ENCODE results near the gene RRAGB. TPM values are rescaled to one million over a fixed set of nuclear protein-coding genes. Genes with fewer than 3 reads are reported as not detected.

The RRAGB gene
- total RNA-seq, 6 donors from 2014 or later: 13.7 to 50.3 (median 27.6) TPM

DNA sequence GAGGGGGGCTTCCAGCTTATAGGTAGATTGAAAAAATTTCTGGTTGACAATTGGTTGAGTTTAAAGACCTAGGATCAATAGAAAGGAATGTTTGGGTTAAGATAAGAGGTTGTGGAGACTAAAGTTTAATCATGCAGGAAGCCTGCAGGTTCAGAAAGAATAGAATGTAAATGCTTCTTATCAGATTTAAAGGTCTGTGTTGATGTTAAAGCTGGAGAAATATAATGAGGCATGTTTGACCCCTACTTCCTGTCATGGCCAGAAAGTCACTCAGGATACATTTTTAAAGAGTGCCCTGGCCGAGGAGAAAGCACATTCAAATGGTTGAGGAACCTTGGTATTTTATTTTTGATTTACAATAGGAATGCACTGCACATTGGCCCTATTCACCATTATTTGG lies 3.9 kb upstream of the RRAGB start:
- Histone ChIP-seq H3K27me3 (no peaks in the 10 kb centered on the region), H3K4me1 (peaks cover 0 to 4% (median 2%) of the 10 kb centered on the region in 4 donors), H3K9me3 (peaks cover 0 to 9% (median 2%) of the 10 kb centered on the region in 4 donors), H3K4me3 (no peak overlapping the region), H3K27ac (no peak overlapping the region), H3K36me3 (no peaks in the 10 kb centered on the region)
- WGBS, 2 donors: 30 to 44% methylated on average over 1 of the region's 1 CpG
- ATAC-seq (ENCODE audit: low FRiP score in 2 of 2): no peak
- no peak for TF ChIP-seq EP300 (IDR thresholded peaks at IDR 0.05)
- TF ChIP-seq POLR2A (IDR thresholded peaks at IDR 0.05): no peak
- TF ChIP-seq, protein P1, sequence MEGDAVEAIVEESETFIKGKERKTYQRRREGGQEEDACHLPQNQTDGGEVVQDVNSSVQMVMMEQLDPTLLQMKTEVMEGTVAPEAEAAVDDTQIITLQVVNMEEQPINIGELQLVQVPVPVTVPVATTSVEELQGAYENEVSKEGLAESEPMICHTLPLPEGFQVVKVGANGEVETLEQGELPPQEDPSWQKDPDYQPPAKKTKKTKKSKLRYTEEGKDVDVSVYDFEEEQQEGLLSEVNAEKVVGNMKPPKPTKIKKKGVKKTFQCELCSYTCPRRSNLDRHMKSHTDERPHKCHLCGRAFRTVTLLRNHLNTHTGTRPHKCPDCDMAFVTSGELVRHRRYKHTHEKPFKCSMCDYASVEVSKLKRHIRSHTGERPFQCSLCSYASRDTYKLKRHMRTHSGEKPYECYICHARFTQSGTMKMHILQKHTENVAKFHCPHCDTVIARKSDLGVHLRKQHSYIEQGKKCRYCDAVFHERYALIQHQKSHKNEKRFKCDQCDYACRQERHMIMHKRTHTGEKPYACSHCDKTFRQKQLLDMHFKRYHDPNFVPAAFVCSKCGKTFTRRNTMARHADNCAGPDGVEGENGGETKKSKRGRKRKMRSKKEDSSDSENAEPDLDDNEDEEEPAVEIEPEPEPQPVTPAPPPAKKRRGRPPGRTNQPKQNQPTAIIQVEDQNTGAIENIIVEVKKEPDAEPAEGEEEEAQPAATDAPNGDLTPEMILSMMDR (IDR thresholded peaks at IDR 0.05): no peak
- TF ChIP-seq POLR2AphosphoS5 (IDR thresholded peaks at IDR 0.05): no peak
- DNase-seq: no peak

DNA sequence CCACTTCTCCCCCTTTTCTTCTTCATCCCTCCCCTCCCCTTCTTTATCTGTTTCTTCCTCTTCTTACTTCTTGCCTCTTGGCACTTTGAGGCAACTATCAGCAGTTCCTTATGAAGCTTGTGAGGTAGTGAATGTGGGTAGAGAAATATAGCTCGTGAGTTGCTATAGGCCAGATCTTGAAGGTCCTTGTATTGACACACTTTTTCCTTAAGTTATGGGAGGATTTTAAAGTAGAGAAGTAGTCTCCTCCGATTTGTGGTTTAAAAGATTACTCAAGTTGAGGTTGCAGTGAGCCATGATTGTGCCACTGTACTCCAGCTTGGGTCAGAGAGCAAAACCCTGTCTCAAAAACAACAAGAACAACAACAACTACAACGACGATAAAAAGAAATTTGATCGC lies 3.4 kb upstream of the RRAGB start:
- Histone ChIP-seq H3K27ac (no peak overlapping the region), H3K9me3 (peaks cover 0 to 8% (median 2%) of the 10 kb centered on the region in 4 donors), H3K4me3 (no peak overlapping the region), H3K4me1 (peaks cover 0 to 6% (median 2%) of the 10 kb centered on the region in 4 donors), H3K27me3 (no peaks in the 10 kb centered on the region), H3K36me3 (no peaks in the 10 kb centered on the region)
- TF ChIP-seq POLR2A (IDR thresholded peaks at IDR 0.05): no peak
- TF ChIP-seq, protein P1 (IDR thresholded peaks at IDR 0.05): no peak
- TF ChIP-seq POLR2AphosphoS5 (IDR thresholded peaks at IDR 0.05): no peak
- TF ChIP-seq EP300 (IDR thresholded peaks at IDR 0.05): no peak
- DNase-seq (no peak), ATAC-seq (ENCODE audit: low FRiP score in 2 of 2) (no peak)
- WGBS, 2 donors: 73 to 83% methylated on average over 5 of the region's 5 CpGs

DNA sequence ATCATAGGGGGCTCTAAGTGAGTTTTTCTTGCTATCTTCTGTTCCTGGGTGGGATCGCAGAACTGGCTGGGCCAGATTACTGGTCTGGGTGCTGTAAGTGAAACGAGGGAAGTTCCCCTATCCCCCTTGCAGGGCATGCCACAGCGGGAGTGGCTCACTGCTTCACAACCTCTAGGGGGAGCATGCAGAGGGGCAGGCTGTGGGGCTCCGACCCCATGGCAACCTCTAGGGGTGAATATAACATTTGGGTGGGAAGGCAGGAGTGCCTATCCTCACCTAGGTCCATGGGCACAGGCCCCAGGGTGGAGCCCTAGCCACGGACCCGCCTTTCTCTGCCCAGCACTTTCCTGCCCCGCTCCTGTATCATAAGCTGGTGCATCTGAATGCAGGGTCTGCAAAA lies 1.7 kb upstream of the RRAGB start:
- H3K4me1 ChIP-seq: peaks cover 0 to 10% (median 2%) of the 10 kb centered on the region in 4 donors
- DNase-seq: no peak
- no peak overlapping the region for H3K27ac ChIP-seq
- no peaks in the 10 kb centered on the region for H3K27me3 ChIP-seq
- no peaks in the 10 kb centered on the region for H3K9me3 ChIP-seq
- no peak overlapping the region for H3K4me3 ChIP-seq
- TF ChIP-seq POLR2AphosphoS5 (IDR thresholded peaks at IDR 0.05) (no peak), POLR2A (IDR thresholded peaks at IDR 0.05) (no peak), EP300 (IDR thresholded peaks at IDR 0.05) (no peak)
- TF ChIP-seq, protein P1 (IDR thresholded peaks at IDR 0.05): no peak
- H3K36me3 ChIP-seq: peaks cover 0 to under 1% (median 0%) of the 10 kb centered on the region in 4 donors
- 69% methylated on average over 7 of the region's 7 CpGs; no CpG with 5 or more reads in 1 of the 2 donors for WGBS, 2 donors
- ATAC-seq (ENCODE audit: low FRiP score in 2 of 2): no peak

DNA sequence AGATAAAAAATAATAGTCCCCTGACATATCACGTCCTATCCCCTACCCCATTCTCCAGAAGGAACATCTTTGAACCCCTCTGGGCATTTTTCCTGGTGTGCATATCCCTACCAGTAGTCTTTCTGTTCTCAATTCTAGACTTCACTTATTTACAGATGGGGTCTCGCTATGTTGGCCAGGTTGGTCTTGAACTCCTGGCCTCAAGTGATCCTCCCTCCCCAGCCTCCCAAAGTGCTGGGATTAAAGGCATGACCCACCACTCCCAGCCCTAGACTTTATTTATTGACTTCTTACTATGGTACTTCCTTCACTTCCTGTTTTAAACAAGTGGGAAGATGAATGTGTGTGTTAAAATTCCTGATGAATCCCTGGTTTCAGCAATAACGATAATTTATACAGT lies 612 bp upstream of the RRAGB start:
- no peaks in the 10 kb centered on the region for H3K9me3 ChIP-seq
- H3K36me3 ChIP-seq: peaks cover 0 to 4% (median 0%) of the 10 kb centered on the region in 4 donors
- no peak for ATAC-seq (ENCODE audit: low FRiP score in 2 of 2)
- peak overlapping the region; percentile 86 to 88 (median 86) for H3K27ac ChIP-seq
- no peak for TF ChIP-seq POLR2AphosphoS5 (IDR thresholded peaks at IDR 0.05)
- TF ChIP-seq EP300 (IDR thresholded peaks at IDR 0.05): no peak
- TF ChIP-seq POLR2A (IDR thresholded peaks at IDR 0.05): no peak
- TF ChIP-seq, protein P1 (IDR thresholded peaks at IDR 0.05): no peak
- H3K4me1 ChIP-seq: peaks cover 0 to 12% (median 2%) of the 10 kb centered on the region in 4 donors
- H3K27me3 ChIP-seq: no peaks in the 10 kb centered on the region
- no peak for DNase-seq
- 38 to 64% methylated on average over 3 of the region's 3 CpGs for WGBS, 2 donors
- H3K4me3 ChIP-seq: peak overlapping the region in 3 of 4 donors; percentile 52 to 78 (median 65)

DNA sequence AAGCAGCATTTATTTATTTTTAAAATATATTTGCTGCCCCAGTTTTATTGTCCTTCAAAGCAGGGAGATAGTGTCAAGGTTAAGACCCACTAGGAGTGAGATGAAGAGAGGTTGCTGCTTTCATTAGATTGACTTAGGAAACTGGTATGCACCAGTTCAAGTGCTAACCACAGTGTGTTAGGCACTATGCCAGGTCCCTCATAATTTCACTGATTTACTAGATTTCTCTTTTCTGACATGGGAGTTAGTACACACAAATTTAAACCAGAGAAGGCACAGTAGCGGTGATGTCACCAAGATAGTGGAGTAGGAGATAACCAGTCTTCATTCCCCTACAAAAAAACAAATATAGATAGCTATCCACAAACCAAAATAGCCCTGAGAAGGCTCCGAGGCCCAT lies 14.3 kb downstream of the RRAGB start:
- no peak for DNase-seq
- H3K9me3 ChIP-seq: no peaks in the 10 kb centered on the region
- no peak overlapping the region for H3K27ac ChIP-seq
- H3K36me3 ChIP-seq: peaks cover 0 to 42% (median 12%) of the 10 kb centered on the region in 4 donors
- H3K27me3 ChIP-seq: no peaks in the 10 kb centered on the region
- no peak for TF ChIP-seq EP300 (IDR thresholded peaks at IDR 0.05)
- TF ChIP-seq POLR2A (IDR thresholded peaks at IDR 0.05): no peak
- TF ChIP-seq, protein P1 (IDR thresholded peaks at IDR 0.05): no peak
- TF ChIP-seq POLR2AphosphoS5 (IDR thresholded peaks at IDR 0.05): no peak
- no peak for ATAC-seq (ENCODE audit: low FRiP score in 2 of 2)
- H3K4me3 ChIP-seq: no peak overlapping the region
- H3K4me1 ChIP-seq: no peaks in the 10 kb centered on the region
- WGBS, 2 donors: 68 to 95% methylated on average over 2 of the region's 2 CpGs

Data from upper lobe of left lung (tissue), 6 donors.